NCI-H1048 (cell line): Measurements from ENCODE around the gene TK1.
"Not testable (repeated sequence)": the region's sequence is repeated elsewhere in the genome, so short reads cannot be mapped to it uniquely, and the experiment has no call there.

Experiments used
- DNase-seq: peaks from one replicate; lab custom pipeline; 2025; lab: John Stamatoyannopoulos, UW

TK1 gene, protein sequence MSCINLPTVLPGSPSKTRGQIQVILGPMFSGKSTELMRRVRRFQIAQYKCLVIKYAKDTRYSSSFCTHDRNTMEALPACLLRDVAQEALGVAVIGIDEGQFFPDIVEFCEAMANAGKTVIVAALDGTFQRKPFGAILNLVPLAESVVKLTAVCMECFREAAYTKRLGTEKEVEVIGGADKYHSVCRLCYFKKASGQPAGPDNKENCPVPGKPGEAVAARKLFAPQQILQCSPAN

DNA sequence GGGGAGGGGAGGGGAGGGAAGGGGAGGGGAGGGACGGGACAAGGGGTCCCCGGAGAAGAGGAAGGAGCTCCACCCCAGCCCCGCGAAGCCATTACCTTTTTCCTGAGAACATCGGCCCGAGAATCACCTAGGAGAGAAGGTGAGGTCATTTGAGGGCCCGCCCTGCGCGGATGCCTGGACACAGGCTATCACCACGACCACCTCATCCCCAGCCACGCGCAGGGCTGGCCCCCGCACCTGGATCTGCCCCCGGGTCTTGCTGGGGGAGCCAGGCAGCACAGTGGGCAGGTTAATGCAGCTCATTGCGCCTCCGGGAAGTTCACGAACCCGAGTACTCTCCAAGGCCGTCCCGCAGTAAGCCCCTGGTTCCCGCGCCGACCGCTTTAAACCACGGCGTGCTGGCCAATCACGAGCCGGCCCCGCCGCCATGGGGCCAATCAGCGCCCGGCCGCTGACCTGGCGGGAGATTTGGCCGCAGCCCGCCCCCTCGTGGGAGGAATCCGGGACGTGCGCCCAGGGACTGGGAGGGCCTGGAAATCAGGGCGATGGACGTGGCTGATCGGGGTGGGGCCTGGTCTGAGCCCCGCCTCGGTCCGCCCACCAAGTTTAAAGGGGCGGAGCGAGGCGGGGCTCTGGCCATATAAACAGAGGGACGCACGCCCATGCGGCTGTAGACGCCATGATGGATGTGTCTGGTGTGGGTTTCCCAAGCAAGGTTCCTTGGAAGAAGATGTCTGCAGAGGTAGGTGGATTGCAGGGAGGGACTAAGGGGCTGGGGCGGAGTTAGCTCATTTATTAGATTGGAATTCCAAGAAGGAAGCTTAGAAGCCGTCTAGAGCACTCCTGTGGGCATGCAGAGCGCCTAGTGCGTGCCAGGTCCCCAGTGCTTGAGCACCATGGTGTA is at the start of gene TK1, which contains the start of gene AFMID:
TK1 (minus strand) TSS at position 361 of the 904 bp plus-strand sequence; CDS start at position 303, 58 bp downstream.
AFMID (plus strand) TSS at position 671 of the 904 bp plus-strand sequence; CDS start at position 680, 9 bp downstream.
- peak; percentile 89 for DNase-seq

DNA sequence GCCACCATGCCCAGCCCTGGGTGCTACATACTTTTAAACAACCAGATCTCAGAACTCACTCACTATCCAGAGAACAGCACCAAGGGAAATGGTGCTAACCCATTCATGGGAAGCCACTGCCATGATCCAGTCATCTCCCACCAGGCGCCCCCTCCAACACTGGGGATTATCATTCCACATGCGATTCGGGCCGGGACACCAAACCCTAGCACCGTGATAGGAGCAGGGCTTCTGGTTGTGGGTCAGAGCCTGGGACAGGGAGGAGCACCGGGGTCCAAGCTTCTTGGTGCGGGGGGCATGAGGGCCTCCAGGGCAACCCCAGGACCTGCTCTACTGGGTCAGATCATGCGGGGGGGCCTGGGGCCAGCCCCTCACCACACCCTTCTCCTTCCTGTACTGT is 49.0 kb upstream of the TK1 start:
- DNase-seq = no peak

DNA sequence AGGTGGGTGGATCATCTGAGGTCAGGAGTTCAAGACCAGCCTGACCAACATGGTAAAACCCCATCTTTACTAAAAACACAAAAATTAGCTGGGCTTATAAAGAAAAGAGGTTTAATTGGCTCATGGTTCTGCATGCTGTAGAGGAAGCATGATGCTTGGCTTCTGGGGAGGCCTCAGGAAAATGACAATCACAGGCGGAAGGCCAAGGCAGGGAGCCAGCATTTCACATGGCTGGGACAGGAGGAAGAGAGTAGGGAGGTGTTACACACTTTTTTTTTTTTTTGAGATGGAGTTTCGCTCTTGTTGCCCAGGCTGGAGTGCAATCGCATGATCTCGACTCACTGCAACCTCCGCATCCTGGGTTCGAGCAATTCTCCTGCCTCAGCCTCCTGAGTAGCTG is 48.2 kb upstream of the TK1 start:
- DNase-seq = not testable (repeated sequence)

DNA sequence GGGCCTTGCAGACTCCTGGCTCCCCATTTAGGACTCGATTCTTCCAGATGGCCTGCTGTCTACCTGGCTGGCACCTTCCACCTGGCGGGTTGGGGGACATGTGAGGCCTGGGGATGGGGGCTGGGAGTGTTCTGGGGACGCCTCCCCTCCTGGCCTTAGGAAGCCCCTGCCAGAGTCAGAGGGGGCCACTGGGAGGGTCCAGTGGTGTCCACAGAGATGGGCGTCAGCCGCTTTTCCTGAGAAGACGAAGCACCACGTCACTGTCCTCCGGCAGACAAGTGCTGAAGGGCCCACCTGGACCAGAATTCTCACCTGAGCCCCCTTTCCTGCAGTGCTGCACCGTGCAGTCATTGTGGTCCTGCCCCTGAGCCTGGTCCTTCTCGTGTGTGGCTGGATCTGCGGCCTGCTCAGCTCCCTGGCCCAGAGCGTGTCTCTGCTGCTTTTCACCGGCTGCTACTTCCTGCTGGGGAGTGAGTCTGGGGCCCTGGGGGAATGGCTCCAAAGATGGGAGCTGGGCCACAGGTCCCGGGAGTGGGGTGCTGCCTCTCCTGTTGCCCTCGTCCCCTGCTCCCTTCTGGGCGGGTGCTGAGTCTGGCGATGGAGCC is 47.5 kb upstream of the TK1 start:
- DNase-seq = no peak

DNA sequence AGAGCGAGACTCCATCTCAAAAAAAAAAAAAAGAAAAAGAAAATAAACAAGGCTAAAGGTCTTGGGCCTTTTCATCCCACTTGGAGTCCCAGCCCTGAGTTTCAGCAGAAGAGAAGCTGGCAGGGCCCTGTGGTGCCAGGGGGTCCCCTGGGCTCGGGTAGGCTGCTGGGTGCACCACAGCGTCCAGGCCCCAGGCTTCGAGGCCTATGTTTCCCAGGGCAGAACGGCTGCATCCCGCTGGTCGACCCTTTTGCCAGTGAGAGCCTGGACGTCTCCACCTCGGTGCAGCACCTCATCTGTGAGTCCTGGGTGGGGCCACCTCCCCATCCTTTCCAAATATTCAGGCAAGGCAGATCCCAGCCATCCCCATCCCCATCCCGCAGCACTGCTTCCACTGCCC is 46.8 kb upstream of the TK1 start:
- DNase-seq = no peak

DNA sequence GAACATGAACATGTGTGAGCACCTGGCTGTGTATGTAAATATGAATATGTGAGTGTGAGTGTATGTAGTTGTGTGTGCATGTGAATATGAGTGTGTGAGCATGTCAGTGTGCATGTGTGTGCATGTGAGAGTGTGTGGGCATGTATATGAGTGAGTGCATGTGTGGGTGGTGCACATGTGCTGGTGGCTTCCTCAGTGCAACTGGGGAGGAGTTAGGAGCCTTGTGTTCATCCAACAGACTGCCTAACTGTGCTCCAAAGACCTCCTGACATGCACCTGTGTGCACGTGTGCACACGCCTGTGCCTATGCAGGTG is 46.0 kb upstream of the TK1 start:
- no peak for DNase-seq

DNA sequence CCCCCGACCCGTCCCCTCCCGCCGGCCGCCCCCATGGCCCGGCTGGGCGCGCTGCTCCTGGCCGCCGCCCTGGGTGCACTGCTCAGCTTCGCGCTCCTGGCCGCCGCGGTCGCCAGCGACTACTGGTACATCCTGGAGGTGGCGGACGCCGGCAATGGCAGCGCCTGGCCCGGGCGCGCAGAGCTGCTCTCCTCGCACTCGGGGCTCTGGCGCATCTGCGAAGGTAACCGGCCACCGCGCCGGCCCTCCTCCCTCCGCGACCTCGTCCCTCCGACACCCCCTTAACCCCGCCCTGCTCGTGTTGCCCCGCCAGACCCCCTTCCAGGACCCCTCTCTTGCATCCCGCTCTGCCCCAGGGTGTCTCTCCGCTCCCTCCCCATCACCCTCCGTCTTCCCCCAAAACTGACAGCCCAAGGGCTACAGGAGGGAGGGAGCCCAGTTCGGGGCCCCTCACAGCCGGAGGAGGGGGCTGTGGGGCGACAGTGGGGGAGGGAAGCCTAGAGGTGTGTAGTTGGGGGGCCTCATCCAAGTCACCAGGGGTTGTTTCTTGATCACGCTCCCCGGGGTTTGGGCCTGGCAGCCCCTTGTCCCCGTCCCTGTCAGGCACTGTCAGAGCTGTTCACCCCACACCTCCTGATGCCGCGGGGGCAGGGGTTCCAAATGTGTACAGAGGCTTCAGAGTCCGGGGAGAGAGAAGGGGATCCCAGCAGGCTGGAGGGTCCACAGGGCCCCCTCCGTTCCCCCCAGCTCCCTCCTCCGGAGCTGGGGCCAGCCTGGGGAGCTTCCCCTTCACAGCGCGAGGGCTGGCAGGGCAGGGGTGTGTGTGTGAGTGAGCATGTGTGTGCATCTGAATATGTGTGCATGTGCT is 45.4 kb upstream of the TK1 start:
- DNase-seq = no peak

DNA sequence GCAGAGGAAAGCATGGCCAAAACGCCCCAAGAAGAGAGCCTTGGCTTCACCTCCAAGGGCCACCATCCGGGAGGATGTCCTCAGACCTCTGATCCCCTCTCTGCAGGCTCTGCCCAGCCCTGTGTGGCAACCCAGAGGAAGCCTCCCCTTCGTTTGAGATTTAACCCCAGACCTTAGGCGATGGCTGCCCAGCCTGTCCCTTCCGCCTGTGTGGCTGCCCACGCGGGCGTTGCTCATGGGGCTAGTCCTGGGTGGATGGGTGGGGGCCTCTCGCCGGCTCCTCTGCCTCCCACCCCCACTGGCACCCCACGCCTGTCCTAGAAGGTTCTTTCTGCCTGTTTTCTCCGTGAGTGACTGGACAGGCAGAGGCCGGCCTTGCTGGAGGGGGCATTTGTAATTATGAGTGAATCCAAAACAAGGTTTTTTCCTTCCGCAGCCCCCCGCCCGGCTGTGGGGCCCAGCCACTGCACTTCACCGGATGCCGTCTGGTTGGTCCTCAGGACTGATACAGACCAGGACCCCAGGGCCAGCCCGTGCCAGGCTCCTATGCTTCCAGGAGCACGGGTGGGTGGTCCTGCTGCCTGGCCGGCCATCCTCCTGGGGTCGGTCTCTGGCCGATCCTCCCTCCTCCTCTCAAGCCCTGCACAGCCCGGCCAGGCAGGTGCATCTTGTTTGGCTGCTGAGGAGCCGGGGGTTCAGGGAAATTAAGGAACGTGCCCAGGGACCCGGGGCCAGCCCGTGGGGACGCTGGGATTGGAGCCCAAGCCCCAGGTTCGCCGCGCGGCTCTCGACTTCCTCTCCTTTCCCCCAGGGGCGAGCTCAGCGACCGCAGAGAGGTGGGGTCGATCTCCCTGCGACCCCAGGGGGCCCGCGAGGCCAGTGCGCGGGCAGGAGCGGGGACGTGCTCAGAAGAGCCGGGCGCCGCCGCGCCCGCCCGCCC is 44.4 kb upstream of the TK1 start, which contains the start of gene TMEM235:
TMEM235 (plus strand) TSS at position 636 of the 940 bp plus-strand sequence. CDS start 393 bp downstream, outside the sequence.
- DNase-seq = no peak

DNA sequence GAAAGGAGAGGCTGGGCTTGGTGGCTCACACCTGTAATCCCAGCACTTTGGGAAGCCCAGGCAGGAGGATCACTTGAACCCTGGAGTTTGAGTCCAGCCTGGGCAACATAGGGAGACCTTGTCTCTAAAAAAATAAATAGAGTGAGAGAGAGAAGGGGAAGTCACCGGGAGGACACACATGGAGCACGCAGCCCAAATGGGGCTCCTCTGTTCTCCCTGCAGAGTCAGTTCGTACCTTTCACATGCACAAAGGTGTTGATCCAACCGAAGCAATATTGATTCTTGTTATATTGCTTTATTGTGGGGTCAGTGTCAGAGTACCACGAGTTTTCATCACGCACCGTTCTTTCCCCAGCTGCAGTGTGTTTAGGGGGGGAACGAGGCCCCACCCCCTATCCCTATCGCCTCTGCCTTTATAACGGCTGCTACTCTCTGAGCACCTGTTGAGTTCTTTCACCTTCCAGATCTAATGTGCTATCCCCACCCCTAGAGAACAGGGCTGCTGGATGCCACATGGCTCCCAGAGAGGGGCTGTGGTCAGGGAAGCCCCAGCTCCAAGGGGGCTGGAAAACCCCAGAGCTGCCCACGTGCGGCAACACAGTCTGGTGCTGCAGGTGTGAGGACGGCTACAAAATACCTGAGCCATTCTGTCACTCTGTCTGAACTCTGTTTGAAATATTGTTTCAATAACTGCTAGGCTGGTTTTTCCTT is 43.6 kb upstream of the TK1 start:
- no peak for DNase-seq

DNA sequence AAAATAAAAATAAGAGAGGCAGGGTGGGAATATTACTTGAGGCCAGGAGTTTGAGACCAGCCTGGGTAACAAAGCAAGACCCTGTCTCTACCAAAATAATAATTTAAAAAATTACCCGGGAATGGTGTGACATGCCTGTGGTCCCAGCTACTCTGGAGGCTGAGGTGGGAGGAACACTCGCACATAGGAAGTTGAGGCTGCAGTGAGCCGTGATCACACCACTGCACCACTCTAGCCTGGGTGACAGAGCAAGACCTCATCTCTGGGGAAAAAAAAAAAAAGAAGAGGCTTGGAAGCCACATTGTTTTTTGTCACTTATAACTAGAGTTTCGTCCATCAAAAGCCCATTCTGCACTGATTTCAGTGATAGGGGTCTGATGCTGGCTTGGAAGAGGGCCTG is 41.3 kb upstream of the TK1 start:
- no peak for DNase-seq

DNA sequence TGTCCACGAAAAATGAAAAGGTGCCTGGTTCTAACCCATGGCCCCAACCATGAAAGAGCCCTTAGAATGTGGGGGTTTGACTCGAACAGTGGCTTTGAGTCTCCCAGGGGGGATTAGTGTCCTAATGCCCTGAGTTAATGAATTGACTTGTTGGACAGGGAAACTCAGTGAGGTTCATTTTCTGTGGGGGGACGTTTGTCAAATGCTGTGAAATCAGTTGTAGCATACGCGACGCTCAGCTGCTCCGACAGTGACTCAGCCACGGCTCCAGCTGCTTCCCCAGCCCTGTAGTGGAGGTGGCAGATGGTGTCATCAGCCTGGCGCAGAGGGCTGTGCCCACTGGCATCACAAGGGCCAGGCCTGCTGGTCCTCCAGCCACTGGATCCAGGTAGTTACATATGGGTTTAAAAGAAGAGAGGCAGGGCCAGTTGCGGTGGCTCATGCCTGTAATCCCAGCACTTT is 40.6 kb upstream of the TK1 start:
- no peak for DNase-seq

DNA sequence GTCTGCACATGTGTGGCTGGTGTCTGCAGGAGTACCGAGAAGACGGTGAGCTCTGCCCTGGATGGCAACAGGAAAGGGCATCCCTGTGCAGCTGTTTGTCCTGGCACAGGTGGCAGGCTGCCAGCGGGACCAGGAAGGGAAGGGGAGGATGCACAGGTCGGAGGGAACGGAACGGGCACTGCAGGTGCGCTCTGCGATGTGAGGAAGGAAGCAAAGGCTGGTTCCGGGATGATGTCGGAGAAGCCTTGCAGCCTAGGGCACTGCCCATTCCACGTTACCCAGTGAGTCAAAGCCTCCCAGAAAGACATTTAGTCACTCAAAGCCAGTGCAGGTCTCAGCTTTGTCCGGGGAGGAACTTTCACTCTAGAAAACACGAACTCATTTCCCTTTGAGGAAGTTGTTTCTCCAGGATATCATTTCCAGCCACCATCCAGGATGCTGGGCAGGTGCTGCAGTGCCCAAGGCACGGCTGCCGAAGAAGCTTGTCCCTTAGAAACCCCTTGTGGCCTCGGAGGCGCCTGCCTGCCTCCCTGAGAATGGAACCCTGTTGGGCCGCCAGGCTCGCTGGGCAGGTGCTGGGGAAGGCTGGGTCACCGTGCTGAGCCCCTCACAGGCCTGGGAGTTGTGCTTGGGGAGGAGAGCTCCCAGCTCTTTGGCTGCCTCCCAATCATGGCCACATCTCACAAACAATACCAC is 40.1 kb upstream of the TK1 start:
- no peak for DNase-seq

DNA sequence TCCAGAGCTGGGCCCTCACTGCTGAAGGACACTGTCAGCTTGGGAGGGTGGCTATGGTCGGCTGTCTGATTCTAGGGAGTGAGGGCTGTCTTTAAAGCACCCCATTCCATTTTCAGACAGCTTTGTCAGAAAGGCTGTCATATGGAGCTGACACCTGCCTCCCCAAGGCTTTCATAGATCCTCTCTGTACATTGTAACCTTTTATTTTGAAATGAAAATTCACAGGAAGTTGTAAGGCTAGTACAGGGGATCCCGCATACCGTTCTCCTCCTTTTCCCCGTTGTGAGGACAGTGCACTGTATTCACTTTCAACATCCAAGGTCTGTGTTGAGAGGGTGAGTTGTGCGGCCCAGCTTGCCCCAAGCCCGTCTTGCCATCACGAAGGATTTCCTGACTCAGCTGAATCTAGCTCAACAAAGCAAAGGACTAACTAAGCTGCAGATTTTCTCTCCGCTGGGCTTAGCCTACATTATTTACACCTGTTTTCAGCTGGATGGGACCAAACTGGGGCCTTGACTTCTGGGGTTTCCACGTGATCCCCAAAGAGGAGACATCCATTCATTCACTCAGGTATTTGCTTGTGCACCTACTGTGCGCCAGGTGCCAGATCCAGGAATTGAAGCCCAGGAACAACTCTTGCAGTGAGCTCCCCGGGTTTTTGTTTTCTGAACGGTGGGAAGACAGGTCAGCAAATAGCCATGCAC is 39.4 kb upstream of the TK1 start:
- DNase-seq = no peak

DNA sequence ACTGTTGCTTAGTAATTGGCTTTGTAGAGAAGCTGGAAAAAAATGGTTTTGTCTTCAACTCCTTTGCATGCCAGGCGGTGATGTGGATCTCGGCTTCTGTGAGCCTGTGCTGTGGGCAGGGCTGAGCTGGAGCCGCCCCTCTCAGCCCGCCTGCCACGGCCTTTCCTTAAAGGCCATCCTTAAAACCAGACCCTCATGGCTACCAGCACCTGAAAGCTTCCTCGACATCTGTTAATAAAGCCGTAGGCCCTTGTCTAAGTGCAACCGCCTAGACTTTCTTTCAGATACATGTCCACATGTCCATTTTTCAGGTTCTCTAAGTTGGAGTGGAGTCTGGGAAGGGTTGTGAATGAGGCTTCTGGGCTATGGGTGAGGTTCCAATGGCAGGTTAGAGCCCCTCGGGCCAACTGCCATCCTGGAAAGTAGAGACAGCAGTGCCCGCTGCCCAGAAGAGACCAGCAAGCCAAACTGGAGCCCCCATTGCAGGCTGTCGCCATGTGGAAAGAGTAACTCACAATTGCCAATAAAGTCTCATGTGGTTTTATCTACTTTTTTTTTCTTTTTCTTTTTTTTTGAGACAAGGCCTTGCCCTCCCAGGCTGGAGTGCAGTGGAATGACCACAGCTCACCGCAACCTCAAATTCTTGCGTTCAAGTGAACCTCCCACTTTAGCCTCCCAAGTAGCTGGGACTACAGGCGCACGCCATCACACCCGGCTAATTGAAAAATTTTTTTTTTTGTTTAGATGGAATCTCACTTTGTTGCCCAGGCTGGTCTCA is 38.4 kb upstream of the TK1 start:
- no peak for DNase-seq

DNA sequence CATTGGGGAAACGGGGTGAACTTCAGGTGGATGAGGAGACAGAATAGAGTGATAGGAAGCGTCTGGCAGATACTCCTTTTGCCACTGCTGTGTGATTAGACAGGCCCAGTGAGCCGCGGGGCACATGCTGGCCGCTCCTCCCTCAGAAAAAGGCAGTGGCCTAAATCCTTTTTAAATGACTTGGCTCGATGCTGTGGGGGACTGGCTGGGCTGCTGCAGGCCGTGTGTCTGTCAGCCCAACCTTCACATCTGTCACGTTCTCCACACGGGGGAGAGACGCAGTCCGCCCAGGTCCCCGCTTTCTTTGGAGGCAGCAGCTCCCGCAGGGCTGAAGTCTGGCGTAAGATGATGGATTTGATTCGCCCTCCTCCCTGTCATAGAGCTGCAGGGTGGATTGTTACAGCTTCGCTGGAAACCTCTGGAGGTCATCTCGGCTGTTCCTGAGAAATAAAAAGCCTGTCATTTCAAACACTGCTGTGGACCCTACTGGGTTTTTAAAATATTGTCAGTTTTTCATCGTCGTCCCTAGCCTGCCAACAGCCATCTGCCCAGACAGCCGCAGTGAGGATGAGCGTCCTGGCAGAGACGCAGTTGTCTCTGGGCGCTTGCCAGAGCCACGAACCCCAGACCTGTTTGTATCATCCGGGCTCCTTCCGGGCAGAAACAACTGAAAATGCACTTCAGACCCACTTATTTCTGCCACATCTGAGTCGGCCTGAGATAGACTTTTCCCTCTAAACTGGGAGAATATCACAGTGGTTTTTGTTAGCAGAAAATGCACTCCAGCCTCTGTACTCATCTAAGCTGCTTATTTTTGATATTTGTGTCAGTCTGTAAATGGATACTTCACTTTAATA is 37.6 kb upstream of the TK1 start:
- no peak for DNase-seq

DNA sequence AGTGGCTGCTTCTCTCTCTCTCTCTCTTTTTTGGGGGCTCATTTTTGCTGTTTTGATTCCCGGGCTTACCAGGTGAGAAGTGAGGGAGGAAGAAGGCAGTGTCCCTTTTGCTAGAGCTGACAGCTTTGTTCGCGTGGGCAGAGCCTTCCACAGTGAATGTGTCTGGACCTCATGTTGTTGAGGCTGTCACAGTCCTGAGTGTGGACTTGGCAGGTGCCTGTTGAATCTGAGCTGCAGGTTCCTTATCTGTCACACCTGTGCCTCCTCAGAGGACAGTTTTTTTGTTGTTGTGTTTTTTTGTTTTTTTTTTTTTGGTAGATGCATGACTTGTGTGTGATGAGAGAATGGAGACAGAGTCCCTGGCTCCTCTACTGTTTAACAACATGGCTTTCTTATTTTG is 36.9 kb upstream of the TK1 start:
- no peak for DNase-seq

DNA sequence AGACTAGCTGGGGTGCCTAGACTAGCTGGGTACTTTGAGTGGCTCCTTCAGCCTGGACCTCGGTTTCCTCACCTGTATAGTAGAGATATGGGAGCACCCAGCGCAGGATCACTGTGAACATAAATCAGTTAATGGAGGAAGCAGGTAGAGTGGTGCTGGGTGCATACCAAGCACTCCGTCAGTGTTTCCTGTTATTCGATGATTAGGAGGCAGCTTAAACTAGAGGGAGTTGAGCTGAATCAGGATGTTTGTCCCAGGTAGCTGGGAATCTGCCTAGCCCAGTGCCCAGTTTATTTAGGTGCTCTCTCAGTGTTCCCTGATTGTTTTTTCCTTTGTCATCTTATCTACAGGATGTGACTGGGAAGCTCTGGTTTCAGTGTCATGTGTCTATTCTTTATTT is 36.2 kb upstream of the TK1 start:
- no peak for DNase-seq
